NB4 (cell line): Measurements from ENCODE around the gene SULF2.

ENCODE experiments used
- DNase-seq: peaks from one replicate; pipeline ENCODE4 v3.0.0; 2010; ENCODE audit warnings: low read depth
- H3K4me3 ChIP-seq: one replicate; pipeline ENCODE4 v1.5.1; 2011; ENCODE audit warnings: mild to moderate bottlenecking, low read depth, low read length, moderate library complexity
- CTCF ChIP-seq: IDR thresholded peaks from one replicate; pipeline ENCODE4 v1.5.1; 2012; ENCODE audit warnings: low read depth, low read length
- MAX ChIP-seq: IDR thresholded peaks from 2 replicates; pipeline ENCODE4 v1.6.1; 2011; ENCODE audit warnings: low read depth, low read length
- MYC ChIP-seq: IDR thresholded peaks from 2 replicates; pipeline ENCODE4 v1.6.1; 2011; ENCODE audit warnings: low read depth, low read length
- POLR2A ChIP-seq: IDR thresholded peaks from 2 replicates; pipeline ENCODE4 v1.6.1; 2011; ENCODE audit warnings: mild to moderate bottlenecking; ENCODE audit not compliant: insufficient read length; ENCODE audit errors: extremely low read depth

The SULF2 gene

DNA sequence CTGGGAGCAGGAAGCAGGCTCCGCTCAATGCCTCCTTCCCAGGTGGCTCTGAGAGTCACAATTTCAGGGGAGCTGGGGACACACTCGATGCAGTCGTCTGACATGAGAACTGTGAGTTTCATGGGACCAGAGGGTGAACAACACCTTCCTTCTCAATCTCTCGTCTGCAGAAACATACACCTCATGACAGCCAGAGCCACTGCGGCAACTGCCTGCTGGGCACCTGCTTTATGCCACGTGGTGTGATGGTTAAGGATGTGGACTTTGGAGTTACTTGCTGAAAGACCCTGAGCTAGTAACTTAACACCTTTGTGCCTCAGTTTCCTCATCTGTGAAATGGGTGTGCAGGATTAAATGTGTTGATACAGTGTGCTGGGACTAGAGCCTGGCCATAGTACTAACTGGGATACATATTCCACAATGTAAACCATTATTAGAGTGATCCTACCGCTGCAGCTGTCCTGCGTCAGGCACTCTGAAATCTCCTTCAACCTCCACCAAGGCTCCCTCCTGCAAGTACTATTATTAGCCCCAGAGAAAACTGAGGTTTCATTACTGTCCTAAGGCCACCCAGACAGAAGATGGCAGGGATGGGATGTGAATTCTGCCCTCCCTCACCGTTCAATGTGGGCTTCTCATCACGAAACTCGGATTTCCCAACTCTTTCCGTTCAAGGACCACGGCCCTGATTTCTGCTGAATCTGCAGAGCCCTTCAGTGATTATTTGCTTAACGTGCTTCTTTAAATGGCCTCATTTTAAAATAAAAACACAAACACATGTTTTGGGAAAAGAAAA, 24.4 kb downstream of the SULF2 start:
- no peak for DNase-seq

DNA sequence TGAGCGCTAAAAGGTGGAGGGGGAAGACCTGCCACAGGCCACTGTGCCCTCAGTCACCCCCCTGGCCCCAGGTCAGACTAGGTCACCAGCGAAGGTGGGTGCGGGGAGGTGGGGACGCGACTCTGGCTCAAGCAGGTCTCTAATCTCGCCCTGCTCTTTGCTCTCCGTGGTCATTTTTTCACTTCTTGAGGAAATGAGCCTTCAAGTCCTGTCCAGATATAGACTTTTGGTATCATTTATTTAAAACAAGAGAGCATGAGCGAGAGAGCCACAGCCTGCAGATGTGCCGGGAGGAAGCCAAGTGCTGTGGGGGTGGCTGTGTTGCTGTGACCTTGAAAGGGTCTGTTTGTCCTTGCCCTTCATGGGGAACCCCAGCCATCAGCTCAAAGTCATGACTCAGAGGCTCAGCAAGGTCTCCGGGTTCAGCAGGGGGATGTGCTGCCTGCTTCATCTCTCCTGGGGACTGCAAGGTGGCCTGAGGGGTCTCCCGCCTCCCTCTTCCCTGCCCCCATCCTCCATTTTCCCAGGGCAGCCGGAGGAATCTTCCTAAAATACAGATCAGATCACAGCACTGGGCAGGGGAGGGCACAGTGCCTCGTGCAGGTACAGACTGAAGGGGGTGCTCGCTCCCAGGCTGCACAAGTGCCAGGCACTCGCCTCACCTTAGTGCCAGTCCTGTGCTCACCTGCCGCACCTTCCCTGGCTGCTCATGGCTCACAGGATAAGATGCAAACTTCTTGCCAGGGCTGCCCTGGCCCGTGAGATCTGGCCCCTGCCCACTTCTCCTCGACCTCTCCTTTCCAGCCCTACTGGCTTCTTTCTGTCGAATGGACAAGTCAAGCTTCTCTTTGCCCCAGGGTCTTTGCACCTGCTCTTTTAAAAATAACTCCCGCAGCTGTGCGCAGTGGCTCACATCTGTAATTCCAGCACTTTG, 26.5 kb downstream of the SULF2 start:
- TF ChIP-seq POLR2A = no peak
- no peak overlapping the region for H3K4me3 ChIP-seq

More for the DNA sequence above, 24.4 kb downstream of the SULF2 start:
- no peak overlapping the region for H3K4me3 ChIP-seq
- TF ChIP-seq MAX = no peak

DNA sequence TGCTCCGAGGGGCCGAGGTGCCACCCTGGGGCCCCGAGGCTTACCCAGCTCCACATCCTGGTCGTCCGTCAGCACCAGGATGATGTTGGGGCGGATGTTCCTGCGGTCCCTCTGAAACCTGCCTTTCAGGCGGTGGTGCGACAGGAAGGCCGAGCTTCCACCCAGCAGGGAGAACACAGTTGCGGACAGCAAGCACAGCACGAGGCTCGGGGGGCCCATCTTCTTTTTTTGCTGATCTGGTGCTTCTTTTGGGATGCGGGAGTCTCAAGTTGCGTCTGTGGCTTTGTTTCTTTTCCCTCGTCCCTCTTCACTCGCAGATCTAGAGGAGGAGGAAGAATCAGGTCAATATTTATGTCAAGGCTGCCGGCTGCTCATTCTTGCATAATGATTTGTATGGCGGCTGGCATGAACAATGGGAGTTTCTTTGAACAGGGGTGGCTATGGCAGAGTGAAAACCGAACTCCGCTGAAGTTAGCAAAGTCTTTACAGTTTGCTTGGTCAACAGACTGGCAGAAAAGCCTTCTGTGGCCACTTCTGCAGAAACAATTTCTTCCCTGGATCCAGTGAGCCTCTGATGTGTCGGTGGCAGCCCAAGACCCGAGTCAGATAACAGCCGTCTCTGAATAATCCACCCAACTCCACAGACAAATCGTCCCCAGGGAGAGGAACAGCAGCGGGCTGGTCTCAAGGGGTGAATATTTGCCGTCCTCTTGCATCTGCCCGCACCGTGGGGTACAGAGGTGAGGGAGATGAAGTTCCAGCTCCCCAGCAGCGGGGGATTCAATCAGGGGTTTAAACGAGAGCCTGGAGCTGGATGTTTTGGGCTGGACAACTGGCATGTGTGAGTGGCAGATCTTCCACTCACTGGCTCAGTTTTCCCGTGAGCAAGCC, 27.9 kb downstream of the SULF2 start:
- DNase-seq = no peak
- no peak overlapping the region for H3K4me3 ChIP-seq
- TF ChIP-seq POLR2A = no peak

More for the DNA sequence above, 26.5 kb downstream of the SULF2 start:
- peak; percentile 39 for DNase-seq

DNA sequence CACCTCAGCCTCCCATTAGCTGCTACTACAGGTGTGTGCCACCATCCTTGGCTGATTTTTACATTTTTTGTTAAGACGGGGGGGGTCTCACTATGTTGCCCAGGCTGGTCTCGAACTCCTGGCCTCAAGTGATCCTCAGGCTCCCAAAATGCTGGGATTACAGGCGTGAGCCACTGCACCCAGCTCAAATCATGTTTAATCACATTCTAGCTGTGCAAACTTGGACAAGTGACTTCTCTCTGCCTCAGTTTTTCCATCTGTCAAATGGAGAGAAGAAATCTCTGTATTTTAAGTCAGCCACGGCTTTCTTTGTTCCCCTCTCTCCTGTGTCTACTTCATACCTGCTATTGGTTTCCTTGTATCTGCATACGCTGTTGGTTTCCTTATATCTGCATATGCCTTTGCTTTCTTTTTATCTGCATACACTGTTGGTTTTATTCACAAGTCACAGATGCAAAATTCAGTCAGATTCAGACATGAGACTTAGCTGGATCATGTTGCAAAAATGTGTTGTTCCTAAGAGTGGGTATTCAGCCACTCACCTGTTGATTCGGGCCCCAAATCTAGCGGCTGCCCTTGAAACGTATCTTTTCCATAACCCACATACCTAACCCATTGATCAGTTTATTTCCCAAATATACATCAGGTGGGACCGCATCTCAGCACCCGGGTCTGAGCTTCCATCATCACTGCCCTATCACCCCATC, 30.2 kb downstream of the SULF2 start:
- H3K4me3 ChIP-seq = no peak overlapping the region
- TF ChIP-seq POLR2A = no peak
- TF ChIP-seq MYC = no peak
- TF ChIP-seq CTCF = no peak
- TF ChIP-seq MAX = no peak
- no peak for DNase-seq

- no peak for DNase-seq
Observed at GRCh38 chr20:47754388-47754715, 30.9 kb downstream of the SULF2 start.

GRCh38 chr20:47753576-47754387, 31.5 kb downstream of the SULF2 start:
- no peak for DNase-seq
- TF ChIP-seq CTCF (no peak), MYC (no peak), MAX (no peak), POLR2A (no peak)
- H3K4me3 ChIP-seq = no peak overlapping the region

More at GRCh38 chr20:47754388-47754715, 30.9 kb downstream of the SULF2 start:
- TF ChIP-seq POLR2A (no peak), CTCF (no peak), MYC (no peak), MAX (no peak)
- H3K4me3 ChIP-seq = no peak overlapping the region
